ENCODE measurements around the gene KLHL25.
"Not testable (repeated sequence)": the region's sequence is repeated elsewhere in the genome, so short reads cannot be mapped to it uniquely, and the experiment has no call there.

KLHL25 gene

GRCh38 chr15:85794598-85795336 is at the start of gene KLHL25:
Gene KLHL25 (minus strand): TSS chr15:85794925. CDS start chr15:85769810, 25,115 bp downstream.
- DNase-seq = peak; percentile 94

GRCh38 chr15:85840802-85841152 is 46.1 kb upstream of the KLHL25 start:
- no peak for DNase-seq

- DNase-seq = peak; percentile 89
These were observed 45.5 kb upstream of the KLHL25 start for GRCh38 chr15:85840079-85840801.

GRCh38 chr15:85839643-85840042 is 44.9 kb upstream of the KLHL25 start:
- no peak for DNase-seq

GRCh38 chr15:85838655-85839054 is 43.9 kb upstream of the KLHL25 start:
- DNase-seq = no peak

- no peak for DNase-seq
These were observed 43.2 kb upstream of the KLHL25 start for GRCh38 chr15:85837881-85838280.

- DNase-seq = no peak
These were observed 42.3 kb upstream of the KLHL25 start for GRCh38 chr15:85837011-85837433.

GRCh38 chr15:85834651-85835050 is 39.9 kb upstream of the KLHL25 start:
- no peak for DNase-seq

GRCh38 chr15:85832394-85832793 is 37.7 kb upstream of the KLHL25 start:
- DNase-seq = no peak

GRCh38 chr15:85831415-85832113 is 36.8 kb upstream of the KLHL25 start:
- peak; percentile 51 for DNase-seq

GRCh38 chr15:85829754-85830153 is 35.0 kb upstream of the KLHL25 start:
- DNase-seq = not testable (repeated sequence)

- DNase-seq = no peak
These were observed 34.1 kb upstream of the KLHL25 start for GRCh38 chr15:85828874-85829273.

- no peak for DNase-seq
These were observed 33.4 kb upstream of the KLHL25 start for GRCh38 chr15:85828126-85828525.

GRCh38 chr15:85826756-85827515 is 32.2 kb upstream of the KLHL25 start:
- DNase-seq = no peak

GRCh38 chr15:85825719-85826118 is 31.0 kb upstream of the KLHL25 start:
- DNase-seq = no peak

- DNase-seq = no peak
These were observed 30.4 kb upstream of the KLHL25 start for GRCh38 chr15:85825118-85825517.

GRCh38 chr15:85821545-85821944 is 26.8 kb upstream of the KLHL25 start:
- no peak for DNase-seq

- no peak for DNase-seq
These were observed 25.2 kb upstream of the KLHL25 start for GRCh38 chr15:85819938-85820337.

GRCh38 chr15:85813234-85813633 is 18.5 kb upstream of the KLHL25 start:
- DNase-seq = no peak

- DNase-seq = no peak
These were observed 15.3 kb upstream of the KLHL25 start for GRCh38 chr15:85810075-85810474.

GRCh38 chr15:85805420-85805819 is 10.7 kb upstream of the KLHL25 start:
- DNase-seq = no peak

- DNase-seq = no peak
These were observed 9.9 kb upstream of the KLHL25 start for GRCh38 chr15:85804481-85805170.
